KMS-11 (cell line): ENCODE data around the gene EPHA7.

ENCODE experiments used
- H2AFZ ChIP-seq: fragments of 200-600 bp; sonication (generic); 2 replicates; pipeline ENCODE4 v1.6.1; 2016; ENCODE audit warnings: antibody characterized with exemption, mixed run types, low read depth
- H3K27ac ChIP-seq: fragments of 200-600 bp; sonication (generic); 2 replicates; pipeline ENCODE4 v1.6.1; 2016; ENCODE audit warnings: mild to moderate bottlenecking, mixed run types
- H3K27me3 ChIP-seq: fragments of 200-600 bp; sonication (generic); 2 replicates; pipeline ENCODE4 v1.6.1; 2017; ENCODE audit warnings: mild to moderate bottlenecking, low read depth, mixed run types, moderate library complexity; ENCODE audit not compliant: insufficient read depth
- H3K36me3 ChIP-seq: fragments of 200-600 bp; sonication (generic); 2 replicates; pipeline ENCODE4 v1.6.1; 2017; ENCODE audit warnings: mild to moderate bottlenecking, mixed run types; ENCODE audit not compliant: insufficient read depth
- H3K4me1 ChIP-seq: fragments of 200-600 bp; sonication (generic); 2 replicates; pipeline ENCODE4 v1.6.1; 2016; ENCODE audit warnings: mild to moderate bottlenecking, low read depth, mixed run types; ENCODE audit not compliant: poor library complexity, severe bottlenecking
- H3K4me2 ChIP-seq: fragments of 200-600 bp; sonication (generic); 2 replicates; pipeline ENCODE4 v1.7.0; 2016; ENCODE audit warnings: mild to moderate bottlenecking, mixed run types
- H3K4me3 ChIP-seq: fragments of 200-600 bp; sonication (generic); IDR thresholded peaks from 2 replicates; pipeline ENCODE4 v1.6.1; 2017; ENCODE audit warnings: low read depth, low read length, mixed read lengths; ENCODE audit not compliant: insufficient read depth
- H3K79me2 ChIP-seq: fragments of 200-600 bp; sonication (generic); 2 replicates; pipeline ENCODE4 v1.6.1; 2016; ENCODE audit warnings: low read depth, mixed run types; ENCODE audit not compliant: insufficient read depth
- H3K9ac ChIP-seq: fragments of 200-600 bp; sonication (generic); 2 replicates; pipeline ENCODE4 v1.6.1; 2016; ENCODE audit warnings: mild to moderate bottlenecking, mixed run types
- H4K20me1 ChIP-seq: fragments of 200-600 bp; sonication (generic); 2 replicates; pipeline ENCODE4 v1.6.1; 2016; ENCODE audit warnings: mild to moderate bottlenecking, mixed run types; ENCODE audit not compliant: insufficient read depth
- TF ChIP-seq, protein P1 (sequence below): fragments of 200-600 bp; sonication (generic); conservative IDR thresholded peaks from 2 replicates; pipeline ENCODE4 v1.6.1; 2017; ENCODE audit warnings: low read depth, mild to moderate bottlenecking, antibody characterized with exemption, low read length, moderate library complexity, mixed read lengths

EPHA7 gene

GRCh38 chr6:93252930-93253329 is 166.4 kb downstream of the EPHA7 start:
- no peaks in the 10 kb centered on the region for H3K27me3 ChIP-seq
- H2AFZ ChIP-seq: no peak overlapping the region
- H3K4me2 ChIP-seq: no peak overlapping the region
- no peaks in the 10 kb centered on the region for H3K36me3 ChIP-seq
- H3K4me1 ChIP-seq: no peaks in the 10 kb centered on the region
- H4K20me1 ChIP-seq: no peaks in the 10 kb centered on the region
- no peak overlapping the region for H3K4me3 ChIP-seq
- H3K9ac ChIP-seq: no peak overlapping the region
- H3K27ac ChIP-seq: no peak overlapping the region
- H3K79me2 ChIP-seq: no peaks in the 10 kb centered on the region
- TF ChIP-seq, protein P1, sequence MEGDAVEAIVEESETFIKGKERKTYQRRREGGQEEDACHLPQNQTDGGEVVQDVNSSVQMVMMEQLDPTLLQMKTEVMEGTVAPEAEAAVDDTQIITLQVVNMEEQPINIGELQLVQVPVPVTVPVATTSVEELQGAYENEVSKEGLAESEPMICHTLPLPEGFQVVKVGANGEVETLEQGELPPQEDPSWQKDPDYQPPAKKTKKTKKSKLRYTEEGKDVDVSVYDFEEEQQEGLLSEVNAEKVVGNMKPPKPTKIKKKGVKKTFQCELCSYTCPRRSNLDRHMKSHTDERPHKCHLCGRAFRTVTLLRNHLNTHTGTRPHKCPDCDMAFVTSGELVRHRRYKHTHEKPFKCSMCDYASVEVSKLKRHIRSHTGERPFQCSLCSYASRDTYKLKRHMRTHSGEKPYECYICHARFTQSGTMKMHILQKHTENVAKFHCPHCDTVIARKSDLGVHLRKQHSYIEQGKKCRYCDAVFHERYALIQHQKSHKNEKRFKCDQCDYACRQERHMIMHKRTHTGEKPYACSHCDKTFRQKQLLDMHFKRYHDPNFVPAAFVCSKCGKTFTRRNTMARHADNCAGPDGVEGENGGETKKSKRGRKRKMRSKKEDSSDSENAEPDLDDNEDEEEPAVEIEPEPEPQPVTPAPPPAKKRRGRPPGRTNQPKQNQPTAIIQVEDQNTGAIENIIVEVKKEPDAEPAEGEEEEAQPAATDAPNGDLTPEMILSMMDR: no peak

DNA sequence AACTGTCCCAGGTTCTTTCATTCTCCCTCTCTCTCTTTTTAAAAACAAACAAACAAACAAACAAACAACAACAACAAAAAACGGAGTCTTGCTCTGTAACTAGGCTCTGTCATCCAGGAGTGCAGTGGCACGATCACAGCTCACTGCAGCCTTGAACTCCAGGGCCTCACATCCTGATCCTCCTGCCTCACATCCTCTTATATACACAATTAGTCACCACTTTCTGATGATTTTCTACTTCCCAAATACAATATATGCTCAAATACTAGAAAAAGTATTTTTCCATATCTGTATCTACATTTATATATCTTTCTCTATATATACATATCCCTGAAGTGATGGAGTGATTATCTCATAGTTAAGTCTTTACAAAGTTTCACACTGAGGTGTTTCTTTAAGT is 170.7 kb downstream of the EPHA7 start:
- no peak overlapping the region for H3K27ac ChIP-seq
- TF ChIP-seq, protein P1: no peak
- H4K20me1 ChIP-seq: no peaks in the 10 kb centered on the region
- no peaks in the 10 kb centered on the region for H3K36me3 ChIP-seq
- no peak overlapping the region for H3K4me3 ChIP-seq
- no peaks in the 10 kb centered on the region for H3K79me2 ChIP-seq
- H3K9ac ChIP-seq: no peak overlapping the region
- H3K27me3 ChIP-seq: no peaks in the 10 kb centered on the region
- H2AFZ ChIP-seq: no peak overlapping the region
- no peaks in the 10 kb centered on the region for H3K4me1 ChIP-seq
- H3K4me2 ChIP-seq: no peak overlapping the region

DNA sequence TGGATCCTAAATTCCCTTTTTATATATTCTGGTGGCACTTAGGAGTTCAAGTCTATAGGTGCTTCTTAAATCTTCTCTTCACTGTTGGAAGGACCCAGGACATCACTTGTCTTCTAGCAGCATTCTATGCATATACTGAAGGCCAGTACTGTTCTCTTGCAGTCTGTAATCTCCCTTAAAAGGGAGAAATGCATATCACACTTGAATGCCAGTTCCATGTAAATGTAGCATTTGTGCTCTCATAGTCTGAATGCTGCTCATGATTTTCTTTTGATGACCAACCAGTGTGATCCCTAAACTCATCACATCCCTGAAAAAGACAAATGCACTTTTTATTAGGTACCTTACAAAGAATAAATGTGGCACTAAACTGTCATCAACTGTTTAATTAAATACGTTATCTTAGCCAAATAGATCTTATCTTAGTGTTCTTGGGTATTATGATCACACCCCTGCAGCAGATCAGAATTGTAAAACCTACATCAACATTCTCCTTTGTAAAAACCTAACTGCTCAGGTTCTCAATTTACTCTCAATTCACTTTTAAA is 176.1 kb downstream of the EPHA7 start:
- no peak overlapping the region for H3K4me3 ChIP-seq
- H3K4me2 ChIP-seq: no peak overlapping the region
- no peaks in the 10 kb centered on the region for H3K79me2 ChIP-seq
- no peaks in the 10 kb centered on the region for H4K20me1 ChIP-seq
- no peak overlapping the region for H2AFZ ChIP-seq
- H3K9ac ChIP-seq: no peak overlapping the region
- H3K36me3 ChIP-seq: no peaks in the 10 kb centered on the region
- H3K27ac ChIP-seq: no peak overlapping the region
- no peaks in the 10 kb centered on the region for H3K4me1 ChIP-seq
- no peaks in the 10 kb centered on the region for H3K27me3 ChIP-seq
- TF ChIP-seq, protein P1: no peak

- Histone ChIP-seq H3K27ac (no peak overlapping the region), H3K27me3 (no peaks in the 10 kb centered on the region), H3K4me2 (no peak overlapping the region), H3K4me1 (no peaks in the 10 kb centered on the region), H3K9ac (no peak overlapping the region), H3K79me2 (no peaks in the 10 kb centered on the region), H4K20me1 (no peaks in the 10 kb centered on the region), H3K4me3 (no peak overlapping the region), H3K36me3 (no peaks in the 10 kb centered on the region), H2AFZ (no peak overlapping the region)
- TF ChIP-seq, protein P1: no peak
Measured at GRCh38 chr6:93242049-93242448, 177.3 kb downstream of the EPHA7 start.
